K562 (cell line): Measurements from ENCODE around the gene NELL1. TPM values are rescaled to one million over a fixed set of nuclear protein-coding genes. Genes with fewer than 3 reads are reported as not detected.

Source experiments
- ATAC-seq: fragments of 200-7000 bp; cut with Tn5 transposase; 3 replicates; pipeline ENCODE4 v1.9.1; 2020; ENCODE audit warnings: moderate library complexity
- BruUV-seq: library from RNA; stranded (reverse); fragments of 400-500 nt; replicated peaks from 2 replicates; lab custom pipeline; 2021; lab: Mats Ljungman, UMichigan
- CTCF ChIA-PET: fragments of 300-600 bp; formaldehyde crosslinking; extraction: SDS; loops from one replicate; lab custom pipeline; 2021; ENCODE audit warnings: low intra/inter-chr PET ratio; lab: Yijun Ruan, JAX
- POLR2A ChIA-PET: fragments of 300-600, 350-650 bp; sonication (Branson Sonifier 250); formaldehyde crosslinking; extraction: SDS; loops from one replicate; lab custom pipeline; 2021; ENCODE audit warnings: antibody characterized with exemption, inconsistent platforms; lab: Yijun Ruan, JAX
- DNase-seq, 4 experiments: peaks; one replicate each; pipeline versions ENCODE4 v3.0.0 to v3.0.0-alpha.2; 2011 to 2018; ENCODE audit warnings: low spot score in 3 of 4, mixed read lengths in 3 of 4; ENCODE audit errors: extremely low read depth in 1 of 4
- FAIRE-seq: peaks from 2 replicates; lab custom pipeline; 2011; peaks lifted over from hg19 to GRCh38; lab: Jason Lieb, UNC
- H2AFZ ChIP-seq: 2 replicates; pipeline ENCODE4 v1.6.0; 2011; ENCODE audit warnings: low read depth, low read length, control low read depth, inconsistent platforms
- H3K27ac ChIP-seq: fragments of 200-600 bp; 3 replicates; pipeline ENCODE4 v1.8.0; 2011; ENCODE audit warnings: low read depth, mild to moderate bottlenecking, control low read depth, inconsistent platforms, low read length, moderate library complexity, mixed read lengths; ENCODE audit errors: extremely low read depth
- H3K27me3 ChIP-seq, 2 experiments: fragments of 300-600 bp in 1 of 2; 2 replicates in 1 of 2; 3 replicates in 1 of 2; pipeline versions ENCODE4 v1.6.0 to v1.8.0; 2011; ENCODE audit warnings: inconsistent platforms in 2 of 2, low read length in 2 of 2, mild to moderate bottlenecking in 1 of 2, mixed read lengths in 1 of 2, moderate library complexity in 1 of 2; ENCODE audit not compliant: control insufficient read depth in 2 of 2, insufficient read depth in 2 of 2
- H3K36me3 ChIP-seq: fragments of 300-600 bp; 3 replicates; pipeline ENCODE4 v1.8.0; 2011; ENCODE audit warnings: mild to moderate bottlenecking, low read length, inconsistent platforms; ENCODE audit not compliant: control insufficient read depth, insufficient read depth
- H3K4me1 ChIP-seq, 2 experiments: fragments of 200-600 bp in 1 of 2; replicated peaks in 1 of 2; 2 replicates in 1 of 2; 3 replicates in 1 of 2; pipeline versions ENCODE4 v1.5.1 to v1.8.0; 2011; ENCODE audit warnings: inconsistent platforms in 2 of 2, low read length in 2 of 2, mild to moderate bottlenecking in 1 of 2, mixed read lengths in 1 of 2, moderate library complexity in 1 of 2; ENCODE audit not compliant: control insufficient read depth in 2 of 2, insufficient read depth in 2 of 2
- H3K4me2 ChIP-seq: 2 replicates; pipeline ENCODE4 v1.6.1; 2011; ENCODE audit warnings: low read length, control low read depth, inconsistent platforms, mixed read lengths; ENCODE audit not compliant: insufficient read depth
- H3K4me3 ChIP-seq: fragments of 200-600 bp; sonication (generic), shearing (Covaris generic); 2 replicates; pipeline ENCODE4 v1.5.1; 2016; ENCODE audit warnings: control low read depth, inconsistent platforms
- H3K79me2 ChIP-seq: fragments of 200-600 bp; 3 replicates; pipeline ENCODE4 v1.8.0; 2011; ENCODE audit warnings: low read length, inconsistent platforms; ENCODE audit not compliant: control insufficient read depth, insufficient read depth
- H3K9ac ChIP-seq, 2 experiments: 2 replicates each; pipeline versions ENCODE4 v1.6.0 to v1.6.1; 2011; ENCODE audit warnings: low read depth in 2 of 2, low read length in 2 of 2, control low read depth in 1 of 2, inconsistent platforms in 1 of 2, mild to moderate bottlenecking in 1 of 2, mixed read lengths in 1 of 2; ENCODE audit not compliant: insufficient read depth in 1 of 2
- H3K9me1 ChIP-seq: one replicate; pipeline ENCODE4 v1.6.0; 2011; ENCODE audit warnings: inconsistent platforms, mild to moderate bottlenecking, low read length, moderate library complexity; ENCODE audit not compliant: control insufficient read depth, insufficient read depth
- H3K9me3 ChIP-seq: replicated peaks from 2 replicates; pipeline ENCODE4 v1.5.1; 2011; ENCODE audit warnings: low read depth, low read length, inconsistent platforms; ENCODE audit not compliant: control insufficient read depth, insufficient read depth
- H4K20me1 ChIP-seq: replicated peaks from 2 replicates; pipeline ENCODE4 v1.6.1; 2011; ENCODE audit warnings: low read length, inconsistent platforms, mixed read lengths; ENCODE audit not compliant: control insufficient read depth, insufficient read depth
- ARNT ChIP-seq, 2 experiments: fragments of 450-650 bp; IDR thresholded peaks; 2 replicates each; pipeline ENCODE4 v1.6.1; 2016; ENCODE audit warnings: mild to moderate bottlenecking in 1 of 2
- E2F5 ChIP-seq: sonication (generic); formaldehyde crosslinking; IDR thresholded peaks from 2 replicates; pipeline ENCODE4 v1.8.0; 2022; ENCODE audit warnings: mild to moderate bottlenecking, missing genetic modification reagents
- MNT ChIP-seq, 2 experiments: fragments of 450-650 bp; conservative IDR thresholded peaks; 2 replicates each; pipeline ENCODE4 v1.6.1; 2017; ENCODE audit warnings: mild to moderate bottlenecking in 2 of 2, moderate library complexity in 2 of 2
- MYBL2 ChIP-seq, 2 experiments: fragments of 450-650 bp in 1 of 2; sonication (generic) in 1 of 2; formaldehyde crosslinking in 1 of 2; IDR thresholded peaks; 2 replicates each; pipeline versions ENCODE4 v1.6.1 to v1.8.1; 2017 to 2022; ENCODE audit warnings: borderline replicate concordance in 1 of 2, inconsistent platforms in 1 of 2, low read depth in 1 of 2, mild to moderate bottlenecking in 1 of 2, missing genetic modification reagents in 1 of 2, moderate library complexity in 1 of 2
- NCOA2 ChIP-seq, 2 experiments: fragments of 450-650 bp; IDR thresholded peaks; 2 replicates each; pipeline ENCODE4 v1.6.1; 2018; ENCODE audit warnings: mild to moderate bottlenecking in 2 of 2, moderate library complexity in 1 of 2; ENCODE audit not compliant: partially characterized antibody in 2 of 2
- POLR3G ChIP-seq: IDR thresholded peaks from 2 replicates; pipeline ENCODE4 v1.6.1; 2011; ENCODE audit not compliant: insufficient read length, insufficient replicate concordance; ENCODE audit errors: extremely low read depth
- PRPF4 ChIP-seq: fragments of 200-400 bp; formaldehyde crosslinking; IDR thresholded peaks from one replicate; pipeline ENCODE4 v1.6.1; 2017; ENCODE audit warnings: low read length, low read depth, mild to moderate bottlenecking; ENCODE audit not compliant: insufficient read depth, poor library complexity, severe bottlenecking
- RBM14 ChIP-seq: fragments of 200-400 bp; formaldehyde crosslinking; IDR thresholded peaks from 2 replicates; pipeline ENCODE4 v1.6.1; 2018; ENCODE audit warnings: low read depth, mild to moderate bottlenecking, low read length, moderate library complexity, borderline replicate concordance; ENCODE audit not compliant: insufficient read depth
- TAL1 ChIP-seq: fragments of 450-650 bp; IDR thresholded peaks from 2 replicates; pipeline ENCODE4 v1.6.1; 2016; ENCODE audit warnings: mild to moderate bottlenecking
- TRIM28 ChIP-seq: fragments of 450-650 bp; IDR thresholded peaks from 2 replicates; pipeline ENCODE4 v1.6.1; 2017
- USF1 ChIP-seq: sonication (generic); formaldehyde crosslinking; IDR thresholded peaks from 2 replicates; pipeline ENCODE4 v1.9.0; 2022; ENCODE audit warnings: mild to moderate bottlenecking, missing genetic modification reagents
- ZBTB33 ChIP-seq: sonication (generic); formaldehyde crosslinking; IDR thresholded peaks from 2 replicates; pipeline ENCODE4 v1.8.1; 2023; ENCODE audit warnings: mild to moderate bottlenecking, missing genetic modification reagents
- ZNF511 ChIP-seq: sonication (generic); formaldehyde crosslinking; IDR thresholded peaks from 2 replicates; pipeline ENCODE4 v1.8.0; 2022; ENCODE audit warnings: mild to moderate bottlenecking, missing genetic modification reagents
- ZNF668 ChIP-seq: fragments of 250-450 bp; sonication (Bioruptor Pico); IDR thresholded peaks from 2 replicates; pipeline ENCODE4 v1.8.0; 2022; ENCODE audit warnings: mild to moderate bottlenecking, inconsistent platforms
- WGBS: fragments of 100-300 bp; shearing (Covaris generic); methylation state at CpG from one replicate; pipeline ENCODE4 v1.1.6; 2016; ENCODE audit warnings: low coverage, mixed read lengths; ENCODE audit not compliant: insufficient coverage; ENCODE audit errors: missing lambda C conversion rate; 5-methylcytosine and 5-hydroxymethylcytosine counted together
- in situ Hi-C: fragments of 300-500 bp; cut with MboI; formaldehyde crosslinking; loops from 4 replicates; pipeline ENCODE4 v1.15.0; 2018; ENCODE audit warnings: inconsistent platforms, mixed read lengths
- intact Hi-C: fragments of 100-400 bp; cut with micrococcal nuclease; formaldehyde crosslinking; loops from 2 replicates; pipeline ENCODE4 v1.14.2; 2022
- polyA plus RNA-seq, 8 experiments: library from polyadenylated mRNA; depleted of rRNA in 4 of 8; stranded (reverse) in 5 of 8; unstranded in 3 of 8; fragments of >200 nt; fragmentation: Nextera tagmentation in 2 of 8; fragmentation: Illumina TruSeq in 1 of 8; extraction: Ambion mirVana in 2 of 8; extraction: Trizol in 1 of 8; gene quantifications; 2 replicates each; pipeline versions ENCODE4 v1.2.1 to v1.2.3, GENCODE V29; 2011 to 2014; ENCODE audit warnings: inconsistent platforms in 1 of 8, missing spikeins in 1 of 8
- total RNA-seq, 7 experiments: library from RNA; depleted of rRNA in 6 of 7; stranded (reverse); fragments of >200 nt in 6 of 7; fragmentation: Illumina TruSeq in 2 of 7; extraction: Trizol in 2 of 7; gene quantifications; 2 replicates each; pipeline versions ENCODE4 v1.2.1 to v1.2.3, GENCODE V29; 2011 to 2021; ENCODE audit warnings: low replicate concordance in 1 of 7

The NELL1 gene
- total and polyA plus RNA-seq, 9 of the 15 experiments (the other 6 are each of a cell fraction or from before 2014, with no cell fraction given): not detected

GRCh38 chr11:21110415-21110814 is 441.0 kb downstream of the NELL1 start (continued):
- TF ChIP-seq MYBL2 (IDR thresholded peaks at IDR 0.05; ENCODE audit: low read depth) (no peak), MYBL2 (CRISPR knock-in tag; IDR thresholded peaks at IDR 0.05; ENCODE audit: borderline replicate concordance) (no peak), POLR3G (no peak), TAL1 (no peak)
- TF ChIP-seq, all 486 proteins: peak for 0

- Histone ChIP-seq H3K4me3 (no peak overlapping the region), H3K4me1 (no peaks in the 10 kb centered on the region), H3K27ac (no peak overlapping the region), H3K79me2 (no peaks in the 10 kb centered on the region), H2AFZ (no peak overlapping the region), H3K27me3 (no peaks in the 10 kb centered on the region), H4K20me1 (no peaks in the 10 kb centered on the region), H3K36me3 (no peaks in the 10 kb centered on the region), H3K9me1 (no peaks in the 10 kb centered on the region), H3K4me2 (no peak overlapping the region), H3K9ac (no peak overlapping the region), H3K9me3 (no peaks in the 10 kb centered on the region)
- intact Hi-C loops (no loop called here), in situ Hi-C loops (no loop called here)
- WGBS: 0% methylated on average over 3 of the region's 3 CpGs
- POLR2A ChIA-PET: no interaction called here
- ATAC-seq (no peak), FAIRE-seq (no peak), DNase-seq (no peak)
- CTCF ChIA-PET: no interaction called here
- no TSS peak for BruUV-seq
- no peak for TF ChIP-seq ZNF668 (CRISPR knock-in tag)
- TF ChIP-seq MNT (conservative IDR thresholded peaks at IDR 0.05): no peak
- no peak for TF ChIP-seq PRPF4
- no peak for TF ChIP-seq E2F5
- TF ChIP-seq USF1: no peak
- TF ChIP-seq ARNT (IDR thresholded peaks at IDR 0.05): no peak
- no peak for TF ChIP-seq ZNF511
- no peak for TF ChIP-seq TRIM28
- TF ChIP-seq NCOA2 (IDR thresholded peaks at IDR 0.05; ENCODE audit: partially characterized antibody in 2 of 2): no peak
- no peak for TF ChIP-seq RBM14
- no peak for TF ChIP-seq ZBTB33
Observed at GRCh38 chr11:21113876-21114275, 444.5 kb downstream of the NELL1 start.
